KG1 (cell line): ENCODE measurements around the gene LIN37.
"Not testable (repeated sequence)": the region's sequence is repeated elsewhere in the genome, so short reads cannot be mapped to it uniquely, and the experiment has no call there.

ENCODE experiments used
- DNase-seq: peaks from one replicate; lab custom pipeline; 2025; lab: John Stamatoyannopoulos, UW

LIN37 gene

DNA sequence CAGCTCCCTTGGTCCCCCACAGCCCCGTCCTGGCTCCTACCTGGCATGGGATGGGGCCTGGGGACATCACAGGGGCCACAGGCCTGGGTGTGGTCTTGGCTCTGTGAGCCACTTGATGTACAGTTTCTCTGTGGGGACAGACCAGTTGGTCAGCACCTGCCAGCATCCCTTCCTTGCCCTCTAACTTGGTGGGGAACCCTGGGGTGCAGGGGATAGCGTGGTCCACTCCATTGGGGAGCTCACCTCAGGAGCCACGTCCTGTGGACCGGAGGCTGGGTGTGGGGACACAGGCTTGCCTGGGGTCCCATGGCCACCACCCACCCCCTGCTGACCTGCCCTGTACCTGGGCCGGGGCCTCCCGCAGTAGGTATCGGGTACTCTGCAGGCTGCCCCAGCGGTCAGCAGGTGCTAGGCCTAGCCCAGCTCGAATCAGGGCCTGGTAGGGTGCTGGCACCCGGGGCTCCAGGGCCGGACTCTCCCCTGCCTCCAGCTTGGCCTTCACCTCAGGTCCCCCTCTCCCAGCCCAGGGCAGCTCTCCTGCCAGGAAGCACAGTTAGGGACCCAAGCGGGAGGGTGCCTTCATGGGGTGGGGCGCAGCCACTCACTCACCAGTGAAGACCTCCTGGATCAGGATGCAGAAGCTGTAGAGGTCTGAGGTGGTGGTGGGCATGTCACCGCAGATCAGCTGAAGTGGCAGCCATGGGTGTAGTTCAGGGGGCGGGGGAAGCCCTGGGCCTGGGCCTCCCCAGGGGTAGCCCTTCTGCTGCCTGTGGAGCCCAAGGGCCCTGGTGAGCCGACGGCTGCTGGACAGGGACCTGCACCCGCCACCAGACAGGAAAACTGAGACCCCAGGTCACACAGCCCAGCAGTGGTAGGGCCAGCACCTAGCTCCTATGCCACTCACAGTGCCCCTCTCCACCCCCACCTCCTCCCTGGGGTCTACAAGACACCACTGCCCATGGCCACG is 41.9 kb downstream of the LIN37 start:
- no peak for DNase-seq

DNA sequence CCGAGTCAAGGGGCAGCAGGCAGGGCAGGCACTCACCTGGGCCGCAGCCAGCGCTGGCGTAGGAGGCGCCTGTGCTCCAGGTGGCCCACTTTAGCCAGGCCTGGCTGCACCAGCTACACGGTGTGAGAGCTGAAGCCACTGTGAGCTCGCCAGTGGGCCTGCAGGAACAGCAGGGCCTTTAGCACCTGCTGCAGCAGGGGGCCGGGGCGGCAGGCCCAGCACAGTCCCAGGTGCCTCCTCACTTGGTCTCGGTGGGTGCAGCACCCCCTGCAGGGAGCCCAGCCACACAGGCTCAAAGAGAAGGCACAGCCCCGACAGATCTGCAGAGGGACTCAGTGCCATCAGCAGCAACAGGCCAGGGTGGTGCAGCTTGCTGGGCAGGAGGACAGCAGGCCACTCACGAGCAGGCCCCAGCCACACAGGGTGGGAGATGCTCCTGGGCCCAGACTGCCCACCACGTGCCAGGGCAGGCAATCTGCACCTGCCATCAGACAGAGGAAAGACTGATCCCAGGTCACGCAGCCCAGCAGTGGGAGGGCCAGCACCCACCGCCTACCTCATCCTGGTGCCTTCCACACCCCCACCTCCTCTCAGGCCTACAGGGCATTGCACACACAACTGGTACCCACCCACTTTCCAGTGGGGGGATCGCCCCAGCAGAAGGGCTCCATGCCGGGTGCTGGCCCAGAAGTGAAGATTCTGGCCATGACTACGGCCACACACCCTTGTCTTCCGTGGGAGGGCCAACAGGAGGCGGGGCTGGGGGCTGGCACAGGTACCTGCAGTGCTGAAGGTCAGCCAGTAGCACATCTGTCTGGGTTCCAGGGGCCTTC is 42.8 kb downstream of the LIN37 start:
- no peak for DNase-seq

DNA sequence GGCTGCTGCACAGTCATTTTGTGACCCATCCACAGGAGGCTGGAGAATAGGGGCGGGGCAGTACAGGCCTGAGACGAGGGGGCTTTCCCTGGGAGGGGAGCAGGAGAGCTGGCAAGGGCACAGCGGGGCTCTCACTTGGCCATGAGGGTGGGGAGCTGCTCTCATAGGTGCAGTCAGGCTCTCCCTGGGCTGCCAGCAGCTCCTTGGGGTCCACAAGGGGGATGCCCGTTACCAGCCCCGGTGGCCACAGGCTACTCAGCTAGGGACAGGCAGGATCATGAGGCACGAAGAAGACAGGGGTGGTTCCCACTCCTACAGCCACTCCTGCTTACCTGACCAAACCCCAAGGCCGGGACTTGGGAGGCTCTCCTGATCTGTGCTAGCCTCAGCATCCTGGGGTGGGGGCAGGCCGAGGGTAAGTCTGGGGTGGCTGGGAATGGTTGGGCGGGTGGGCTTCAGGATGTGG is 43.5 kb downstream of the LIN37 start:
- no peak for DNase-seq

DNA sequence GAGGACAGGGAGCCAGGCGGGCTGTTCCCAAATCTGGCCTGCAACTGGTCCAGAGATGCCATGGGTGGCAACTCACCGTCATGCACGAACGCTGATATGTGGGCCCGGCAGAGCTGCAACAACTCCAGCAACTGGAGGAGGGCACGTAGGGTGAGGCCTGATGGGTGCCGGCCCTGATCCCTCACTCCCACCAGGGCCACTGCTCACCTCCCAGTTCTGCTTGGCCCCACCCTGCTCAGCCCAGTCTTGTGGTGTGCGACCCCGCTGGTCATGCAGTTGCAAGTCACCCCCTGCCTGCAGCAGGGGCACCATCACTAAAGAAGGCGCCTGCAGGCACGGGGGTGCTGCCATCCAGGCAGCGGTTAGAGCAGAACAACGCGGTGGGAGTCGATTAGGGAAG is 43.9 kb downstream of the LIN37 start:
- no peak for DNase-seq

- DNase-seq = no peak
Measured at GRCh38 chr19:35792888-35793287, 44.5 kb downstream of the LIN37 start.

GRCh38 chr19:35793381-35794165 is 45.2 kb downstream of the LIN37 start:
- no peak for DNase-seq

- DNase-seq = not testable (repeated sequence)
Measured at GRCh38 chr19:35795564-35795963, 47.2 kb downstream of the LIN37 start.

GRCh38 chr19:35796645-35797542 is 48.5 kb downstream of the LIN37 start:
- DNase-seq = no peak

- DNase-seq = no peak
Measured at GRCh38 chr19:35797663-35798062, 49.3 kb downstream of the LIN37 start.

DNA sequence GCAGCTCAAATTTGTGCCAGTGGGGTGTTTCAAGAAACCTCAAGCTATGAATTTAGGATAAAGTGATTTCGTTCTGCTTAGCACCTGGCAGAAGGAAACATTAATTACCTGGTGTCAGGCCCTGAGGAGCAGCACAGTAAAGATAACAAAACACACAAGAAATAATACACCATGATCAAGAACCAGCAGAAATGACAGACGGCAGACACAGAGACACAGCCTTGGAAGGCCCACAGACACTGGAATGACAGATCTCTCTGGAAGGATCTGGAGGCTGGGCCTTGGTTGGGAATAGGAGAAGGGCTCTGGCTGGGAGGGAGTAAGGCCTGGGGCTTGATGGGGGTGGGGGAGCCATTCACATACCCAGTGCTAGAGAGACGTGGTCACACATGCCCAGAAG is 53.5 kb downstream of the LIN37 start:
- no peak for DNase-seq
